Upper lobe of left lung (tissue), 6 donors: ENCODE results near the gene PTPRJ. TPM values are rescaled to one million over a fixed set of nuclear protein-coding genes. Genes with fewer than 3 reads are reported as not detected.

Source experiments
- ATAC-seq, 2 donors: fragments of 200-7000 bp; cut with Tn5 transposase; one replicate each; pipeline ENCODE4 v1.9.1; 2022; ENCODE audit warnings: mild to moderate bottlenecking in 2 of 2, moderate library complexity in 2 of 2; ENCODE audit not compliant: low FRiP score in 2 of 2
- DNase-seq, 2 donors: peaks; one replicate each; pipeline ENCODE4 v3.0.0-alpha.2; 2019 to 2020
- H3K27ac ChIP-seq, 4 donors: fragments of 200-600 bp; sonication (generic); one replicate each; pipeline ENCODE4 v1.5.1; 2016 to 2019
- H3K27me3 ChIP-seq, 4 donors: fragments of 200-600 bp; sonication (generic); one replicate each; pipeline ENCODE4 v1.5.1; 2017 to 2019
- H3K36me3 ChIP-seq, 4 donors: fragments of 200-600 bp; sonication (generic); one replicate each; pipeline ENCODE4 v1.5.1; 2016 to 2019
- H3K4me1 ChIP-seq, 4 donors: fragments of 200-600 bp; sonication (generic); one replicate each; pipeline ENCODE4 v1.5.1; 2018 to 2019
- H3K4me3 ChIP-seq, 4 donors: fragments of 200-600 bp; sonication (generic); one replicate each; pipeline ENCODE4 v1.5.1; 2017 to 2019; ENCODE audit warnings: mild to moderate bottlenecking in 2 of 4, moderate library complexity in 1 of 4
- H3K9me3 ChIP-seq, 4 donors: fragments of 200-600 bp; sonication (generic); one replicate each; pipeline ENCODE4 v1.5.1; 2018 to 2019
- EP300 ChIP-seq, 4 donors: sonication (generic); formaldehyde crosslinking; IDR thresholded peaks; one replicate each; pipeline ENCODE4 v1.5.1; 2017; ENCODE audit warnings: antibody characterized with exemption in 4 of 4, control low read depth in 2 of 4
- POLR2A ChIP-seq, 4 donors: fragments of 450-650 bp; IDR thresholded peaks; one replicate each; pipeline ENCODE4 v1.5.1; 2016 to 2017; ENCODE audit warnings: antibody characterized with exemption in 4 of 4, mild to moderate bottlenecking in 2 of 4
- POLR2AphosphoS5 ChIP-seq, 2 donors: sonication (generic); formaldehyde crosslinking; IDR thresholded peaks; one replicate each; pipeline ENCODE4 v1.5.1; 2017; ENCODE audit warnings: antibody characterized with exemption in 2 of 2
- WGBS, 2 donors: methylation state at CpG; one replicate each; pipeline ENCODE4 v1.1.5; 2017 to 2018; 5-methylcytosine and 5-hydroxymethylcytosine counted together
- total RNA-seq, 6 donors: library from RNA; depleted of rRNA in 4 of 6; stranded (reverse); fragments of >200 nt in 4 of 6; gene quantifications; one replicate each; pipeline versions ENCODE4 v1.1.0 to v1.2.1, GENCODE V29; 2016 to 2021
- TF ChIP-seq, protein P1 (sequence below), 6 experiments: fragments of 450-650 bp in 4 of 6; fragments of 200-600 bp in 2 of 6; sonication (generic) in 2 of 6; IDR thresholded peaks; one replicate each; pipeline ENCODE4 v1.5.1; 2016 to 2019; ENCODE audit warnings: antibody characterized with exemption in 6 of 6
- donor health status: DM: no; HTN: no; CAD: no; lungs with moderate emphysema.
- donor health status: DM: no; HTN: yes; CAD: no; lungs with severe emphysema.

The PTPRJ gene
- total RNA-seq, 6 donors from 2014 or later, result 17.9 to 50.4 (median 32.9) TPM

DNA sequence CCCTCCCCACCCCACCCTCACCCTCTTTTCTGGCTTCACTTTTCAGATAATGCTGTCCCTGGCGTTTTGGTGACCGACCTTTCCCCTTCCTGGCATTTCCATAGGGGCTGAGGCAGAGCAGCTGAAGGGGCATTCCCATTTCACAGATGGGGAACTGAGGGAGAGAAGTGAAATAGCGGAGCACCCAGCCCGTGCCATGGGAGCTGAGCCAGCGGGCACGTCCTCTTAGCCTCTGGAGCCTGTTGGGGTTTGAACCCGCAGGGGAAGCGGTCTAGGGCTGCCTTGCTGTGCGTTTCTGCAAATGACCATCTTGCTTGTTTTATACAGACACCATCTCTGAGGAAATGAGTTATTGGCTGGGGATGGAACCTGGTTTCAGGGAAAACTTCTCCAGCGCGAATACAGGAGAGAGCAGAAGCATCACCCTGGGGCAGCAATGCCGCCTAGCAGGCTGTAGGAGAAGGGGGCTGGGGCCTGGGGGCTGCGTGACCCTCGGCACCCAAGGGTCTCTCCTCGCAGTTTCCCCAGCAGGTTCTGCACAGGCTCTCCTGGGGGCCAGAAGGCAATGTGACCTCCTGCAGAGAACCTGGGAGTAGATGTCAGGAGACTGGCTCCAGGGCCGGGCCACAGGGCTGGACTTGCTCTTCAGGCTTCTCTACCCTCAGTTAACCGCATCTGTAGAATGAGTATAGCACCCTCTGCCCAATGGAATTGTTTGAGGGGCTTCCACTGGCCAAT is 1.5 kb downstream of the PTPRJ start:
- Histone ChIP-seq H3K27ac (peak overlapping the region; percentile 76 to 95 (median 84)), H3K4me3 (peak overlapping the region; percentile 76 to 95 (median 88)), H3K27me3 (no peaks in the 10 kb centered on the region), H3K9me3 (no peaks in the 10 kb centered on the region), H3K4me1 (peaks cover 21 to 46% (median 30%) of the 10 kb centered on the region in 4 donors), H3K36me3 (no peaks in the 10 kb centered on the region)
- ATAC-seq (peak in 1 of 2 donors; percentile 5), DNase-seq (peak; percentile 62 to 64)
- WGBS, 2 donors, result 38 to 50% methylated on average over 10 to 17 of the region's 17 CpGs
- TF ChIP-seq EP300 (IDR thresholded peaks at IDR 0.05), result no peak
- TF ChIP-seq POLR2AphosphoS5 (IDR thresholded peaks at IDR 0.05), result no peak
- TF ChIP-seq POLR2A (IDR thresholded peaks at IDR 0.05), result no peak
- TF ChIP-seq, protein P1, sequence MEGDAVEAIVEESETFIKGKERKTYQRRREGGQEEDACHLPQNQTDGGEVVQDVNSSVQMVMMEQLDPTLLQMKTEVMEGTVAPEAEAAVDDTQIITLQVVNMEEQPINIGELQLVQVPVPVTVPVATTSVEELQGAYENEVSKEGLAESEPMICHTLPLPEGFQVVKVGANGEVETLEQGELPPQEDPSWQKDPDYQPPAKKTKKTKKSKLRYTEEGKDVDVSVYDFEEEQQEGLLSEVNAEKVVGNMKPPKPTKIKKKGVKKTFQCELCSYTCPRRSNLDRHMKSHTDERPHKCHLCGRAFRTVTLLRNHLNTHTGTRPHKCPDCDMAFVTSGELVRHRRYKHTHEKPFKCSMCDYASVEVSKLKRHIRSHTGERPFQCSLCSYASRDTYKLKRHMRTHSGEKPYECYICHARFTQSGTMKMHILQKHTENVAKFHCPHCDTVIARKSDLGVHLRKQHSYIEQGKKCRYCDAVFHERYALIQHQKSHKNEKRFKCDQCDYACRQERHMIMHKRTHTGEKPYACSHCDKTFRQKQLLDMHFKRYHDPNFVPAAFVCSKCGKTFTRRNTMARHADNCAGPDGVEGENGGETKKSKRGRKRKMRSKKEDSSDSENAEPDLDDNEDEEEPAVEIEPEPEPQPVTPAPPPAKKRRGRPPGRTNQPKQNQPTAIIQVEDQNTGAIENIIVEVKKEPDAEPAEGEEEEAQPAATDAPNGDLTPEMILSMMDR (IDR thresholded peaks at IDR 0.05), result no peak

DNA sequence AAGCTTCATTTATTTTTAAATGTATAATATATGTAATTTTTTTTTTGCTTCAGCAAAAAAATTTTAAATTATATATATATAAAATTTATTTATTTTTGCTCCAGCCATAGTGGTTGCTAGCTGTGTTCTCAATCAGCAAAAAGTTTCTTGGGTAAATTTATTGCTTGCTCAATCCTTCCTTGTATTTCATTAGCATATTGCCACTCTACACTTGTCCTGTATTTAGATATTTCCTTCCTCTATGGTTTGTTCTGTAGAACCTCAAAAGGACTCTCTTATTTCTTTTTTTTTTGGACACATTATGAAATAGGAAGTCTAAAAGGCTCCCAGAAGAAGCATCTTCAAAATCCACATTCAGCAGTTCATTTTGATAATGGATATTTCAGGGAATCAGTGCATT is 2.3 kb downstream of the PTPRJ start:
- peak overlapping the region in 1 of 4 donors; percentile 92 for H3K4me3 ChIP-seq
- H3K36me3 ChIP-seq, result no peaks in the 10 kb centered on the region
- no peaks in the 10 kb centered on the region for H3K9me3 ChIP-seq
- ATAC-seq, result peak in 1 of 2 donors; percentile 5
- DNase-seq, result no peak
- peaks cover 27 to 54% (median 30%) of the 10 kb centered on the region in 4 donors for H3K4me1 ChIP-seq
- no peak for TF ChIP-seq POLR2AphosphoS5 (IDR thresholded peaks at IDR 0.05)
- TF ChIP-seq POLR2A (IDR thresholded peaks at IDR 0.05), result no peak
- TF ChIP-seq, protein P1 (IDR thresholded peaks at IDR 0.05), result no peak
- no peak for TF ChIP-seq EP300 (IDR thresholded peaks at IDR 0.05)
- H3K27me3 ChIP-seq, result no peaks in the 10 kb centered on the region
- H3K27ac ChIP-seq, result peak overlapping the region in 2 of 4 donors; percentile 89 to 95

DNA sequence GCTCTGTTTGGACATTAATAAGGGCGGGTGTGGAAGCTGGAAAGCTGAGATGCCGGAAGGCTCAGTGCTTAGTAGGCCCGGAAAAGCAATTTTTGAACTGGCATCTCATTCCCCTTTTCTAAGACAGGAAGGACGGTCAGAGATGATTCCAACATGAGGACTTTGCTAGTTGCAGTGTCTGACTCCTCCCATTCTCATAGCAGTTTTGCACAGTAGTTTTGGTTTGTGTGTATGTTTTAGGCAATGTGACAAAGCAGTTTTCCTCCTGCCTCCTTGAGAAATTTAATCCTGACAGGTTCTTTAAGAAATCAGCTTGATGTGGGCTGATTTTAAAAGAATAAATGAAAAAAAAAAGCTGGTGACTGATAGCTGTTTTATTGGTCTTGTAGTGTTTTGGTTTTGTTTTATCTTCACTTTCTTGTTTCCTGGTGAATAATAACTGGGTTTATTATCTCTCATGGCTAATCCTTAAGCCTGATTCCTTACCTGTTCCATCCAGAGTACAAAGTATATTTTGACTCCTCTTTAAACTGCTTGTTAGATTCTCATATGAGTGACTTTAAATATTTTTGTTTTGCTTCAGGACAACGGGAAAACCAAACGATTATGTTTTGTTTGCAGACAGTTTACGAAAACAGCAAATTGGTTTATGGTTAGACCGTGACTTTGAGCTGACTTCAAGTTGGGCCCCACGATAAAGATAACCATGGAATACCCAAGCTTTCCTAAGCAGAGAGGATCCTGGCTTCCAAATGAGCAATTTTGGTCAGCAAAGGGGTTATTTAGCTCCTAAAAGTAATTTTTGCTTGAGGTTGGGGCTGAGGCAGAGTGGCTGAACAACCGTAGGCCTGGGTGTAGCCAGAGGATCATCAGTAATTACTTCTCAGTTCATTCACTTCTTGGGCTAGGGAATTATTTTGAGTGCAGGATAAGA is 3.4 kb downstream of the PTPRJ start:
- no peaks in the 10 kb centered on the region for H3K27me3 ChIP-seq
- TF ChIP-seq, protein P1 (IDR thresholded peaks at IDR 0.05), result no peak
- TF ChIP-seq POLR2A (IDR thresholded peaks at IDR 0.05), result no peak
- WGBS, 2 donors, result 73 to 74% methylated on average over 10 of the region's 10 CpGs
- H3K4me3 ChIP-seq, result no peak overlapping the region
- H3K36me3 ChIP-seq, result no peaks in the 10 kb centered on the region
- DNase-seq (no peak), ATAC-seq (no peak)
- peaks cover 30 to 54% (median 32%) of the 10 kb centered on the region in 4 donors for H3K4me1 ChIP-seq
- no peaks in the 10 kb centered on the region for H3K9me3 ChIP-seq
- peak overlapping the region in 3 of 4 donors; percentile 15 to 95 (median 61) for H3K27ac ChIP-seq

DNA sequence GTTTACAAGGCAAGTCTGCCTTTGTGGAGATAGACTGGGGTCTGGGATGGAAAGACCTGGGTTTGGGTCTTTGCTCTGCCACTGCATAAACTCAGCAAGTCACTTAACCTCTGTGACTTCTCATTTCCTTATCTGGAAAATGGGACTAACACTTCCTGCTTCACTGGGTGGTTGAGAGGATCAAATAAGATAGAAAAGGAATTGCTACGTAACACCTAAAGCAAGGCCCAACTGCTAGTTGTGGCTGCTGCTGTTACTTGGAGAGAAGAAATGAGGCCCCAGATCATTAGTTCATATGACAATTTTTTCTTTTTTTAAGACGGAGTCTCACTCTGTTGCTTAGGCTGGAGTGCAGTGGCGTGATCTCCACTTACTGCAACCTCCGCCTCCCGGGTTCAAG is 5.9 kb downstream of the PTPRJ start:
- no peak for DNase-seq
- no peak for TF ChIP-seq POLR2AphosphoS5 (IDR thresholded peaks at IDR 0.05)
- TF ChIP-seq, protein P1 (IDR thresholded peaks at IDR 0.05), result no peak
- TF ChIP-seq EP300 (IDR thresholded peaks at IDR 0.05), result no peak
- TF ChIP-seq POLR2A (IDR thresholded peaks at IDR 0.05), result no peak
- Histone ChIP-seq H3K36me3 (no peaks in the 10 kb centered on the region), H3K4me3 (no peak overlapping the region), H3K9me3 (no peaks in the 10 kb centered on the region), H3K27me3 (no peaks in the 10 kb centered on the region), H3K4me1 (peaks cover 32 to 58% (median 44%) of the 10 kb centered on the region in 4 donors), H3K27ac (no peak overlapping the region)
- 92 to 93% methylated on average over 5 of the region's 5 CpGs for WGBS, 2 donors
- no peak for ATAC-seq
